HG02798 (cell line): ENCODE data around the gene CHMP4A.
"Not testable (repeated sequence)": the region's sequence is repeated elsewhere in the genome, so short reads cannot be mapped to it uniquely, and the experiment has no call there.

Experiments
- ATAC-seq: cut with Tn5 transposase; IDR thresholded peaks from one replicate; pipeline ENCODE4 v1.9.1; 2021; ENCODE audit warnings: mild to moderate bottlenecking; ENCODE audit not compliant: unreplicated experiment, poor library complexity

CHMP4A gene

DNA sequence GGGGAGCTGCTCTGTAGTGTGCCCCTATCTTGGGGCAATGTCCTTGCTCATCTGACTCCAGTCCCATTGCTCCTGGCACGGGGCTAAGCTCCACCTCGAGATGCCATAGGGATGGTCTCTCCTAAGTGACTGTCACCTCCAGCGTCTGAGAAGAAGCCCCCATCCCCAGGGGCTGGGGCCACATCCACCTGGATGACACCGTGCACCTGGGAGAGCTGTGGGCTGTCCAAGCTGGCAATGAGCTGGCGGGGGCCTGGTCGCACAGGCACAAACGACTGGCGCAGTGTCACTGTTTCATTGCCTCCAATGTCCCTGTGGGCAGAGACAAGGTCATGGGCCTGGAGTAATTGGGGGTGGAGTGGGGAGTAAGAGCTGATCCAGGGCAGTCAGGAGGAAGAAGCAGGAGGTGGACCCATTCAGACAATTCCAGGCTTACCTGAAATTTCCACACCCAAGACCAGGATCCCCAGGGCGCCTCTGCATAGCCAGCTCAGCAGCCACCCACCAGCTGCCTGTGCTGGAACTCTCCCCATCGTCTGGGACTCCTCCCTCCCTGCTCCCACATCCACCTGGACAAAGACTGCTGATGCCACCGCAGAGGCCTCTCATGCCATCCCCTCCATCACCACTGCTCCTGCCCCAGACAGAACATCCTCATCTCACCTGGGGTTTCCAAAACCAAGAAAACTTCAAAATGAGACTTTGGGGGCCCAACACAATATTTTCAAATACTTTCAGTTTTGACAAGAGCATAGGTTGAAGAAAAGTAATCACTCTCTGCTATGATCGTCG, 36.1 kb upstream of the CHMP4A start:
- no peak for ATAC-seq

DNA sequence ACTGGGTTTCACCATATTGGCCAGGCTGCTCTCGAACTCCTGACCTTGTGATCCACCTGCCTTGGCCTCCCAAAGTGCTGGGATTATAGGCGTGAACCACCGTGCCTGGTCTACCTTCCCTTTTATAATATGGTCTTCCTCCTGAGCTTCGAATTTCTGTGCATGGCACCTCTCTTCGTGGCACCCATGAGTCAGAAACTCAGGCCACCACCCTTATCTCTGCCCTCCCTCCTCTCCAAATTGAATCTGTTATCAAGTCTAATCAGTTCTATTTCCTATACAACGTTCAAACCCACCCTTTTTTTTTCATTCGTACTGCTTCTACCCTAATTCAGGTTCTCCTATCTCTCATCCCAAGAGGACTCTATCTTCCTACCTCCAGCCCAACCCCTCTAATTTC, 34.1 kb upstream of the CHMP4A start:
- no peak for ATAC-seq

DNA sequence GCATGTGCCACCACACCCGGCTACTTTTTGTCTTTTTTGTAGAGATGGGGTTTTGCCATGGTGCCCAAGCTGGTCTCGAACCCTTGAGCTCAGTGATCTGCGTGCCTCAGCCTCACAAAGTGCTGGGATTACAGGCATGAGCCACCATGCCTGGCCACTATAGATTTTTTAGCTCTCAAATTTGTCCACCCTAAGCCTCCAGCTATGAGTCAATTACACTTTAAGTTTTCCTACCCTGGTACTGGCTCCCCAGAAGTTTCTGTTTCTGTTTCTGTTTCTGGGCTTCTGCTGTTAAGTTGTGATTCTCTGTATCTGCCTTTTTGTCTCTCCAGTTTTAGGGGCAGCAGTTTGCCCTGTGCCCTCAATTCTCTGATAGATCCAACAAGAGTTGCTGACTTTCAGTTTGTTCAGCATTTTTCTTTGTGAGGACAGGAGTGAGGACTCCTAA, 33.5 kb upstream of the CHMP4A start:
- ATAC-seq: no peak

GRCh38 chr14:24245350-24245749, 32.1 kb upstream of the CHMP4A start:
- ATAC-seq: not testable (repeated sequence)

DNA sequence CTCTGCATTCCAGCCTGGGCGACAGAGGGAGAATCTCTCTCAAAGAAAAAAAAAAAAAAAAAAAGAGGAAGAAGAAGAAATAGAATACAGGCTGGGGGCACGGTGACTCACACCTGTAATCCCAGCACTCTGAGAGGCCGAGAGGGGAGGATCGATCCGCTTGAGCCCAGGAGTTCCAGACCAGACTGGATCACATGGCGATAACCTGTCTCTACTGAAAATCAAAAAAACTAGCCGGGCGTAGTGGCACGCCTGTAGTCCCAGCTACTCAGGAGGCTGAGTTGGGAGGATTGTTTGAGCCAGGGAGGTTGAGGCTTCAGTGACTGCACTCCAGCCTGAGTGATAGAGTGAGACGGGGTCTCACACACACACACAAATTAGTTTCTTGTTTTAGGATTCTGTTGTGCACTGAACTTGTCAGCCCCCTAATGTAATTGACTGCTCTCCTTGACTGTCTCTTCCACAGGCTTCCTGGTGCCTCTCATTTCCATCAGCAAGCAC, 30.1 kb upstream of the CHMP4A start:
- ATAC-seq: no peak

DNA sequence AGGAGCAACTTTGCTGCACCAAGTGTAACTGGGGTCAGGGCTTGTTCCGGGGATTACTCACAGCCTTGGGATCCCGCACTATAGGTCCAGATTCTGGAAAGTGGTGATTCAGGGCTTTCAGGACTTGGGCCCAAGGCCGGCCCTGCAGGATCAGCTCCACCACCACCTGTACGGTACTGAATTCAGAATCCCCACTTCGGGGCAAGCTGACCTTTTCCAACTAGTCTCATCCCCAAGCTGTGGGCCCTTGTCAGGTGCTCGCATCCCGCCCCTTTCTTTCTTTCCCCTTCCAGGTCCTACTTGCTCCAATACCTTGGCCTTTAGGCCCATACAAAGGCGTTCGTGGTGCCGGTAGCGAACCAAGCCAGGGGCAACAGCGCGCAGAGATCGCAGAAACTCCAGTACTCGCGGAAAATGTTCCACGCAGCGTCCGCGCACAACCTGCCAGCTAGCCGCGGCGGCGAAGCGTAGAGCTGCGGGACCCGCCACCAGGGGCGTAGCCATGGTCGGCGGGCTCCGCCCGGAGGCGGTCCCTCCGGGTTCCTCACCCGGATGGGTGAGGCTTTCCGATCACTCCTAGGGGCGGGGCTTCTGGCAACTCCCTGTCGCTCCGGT, 28.6 kb upstream of the CHMP4A start:
- ATAC-seq: peak; percentile 85

GRCh38 chr14:24240110-24240918, 27.0 kb upstream of the CHMP4A start:
- no peak for ATAC-seq

- no peak for ATAC-seq
Observed at GRCh38 chr14:24238527-24239037, 25.3 kb upstream of the CHMP4A start.

- no peak for ATAC-seq
Observed at GRCh38 chr14:24238123-24238522, 24.8 kb upstream of the CHMP4A start.

DNA sequence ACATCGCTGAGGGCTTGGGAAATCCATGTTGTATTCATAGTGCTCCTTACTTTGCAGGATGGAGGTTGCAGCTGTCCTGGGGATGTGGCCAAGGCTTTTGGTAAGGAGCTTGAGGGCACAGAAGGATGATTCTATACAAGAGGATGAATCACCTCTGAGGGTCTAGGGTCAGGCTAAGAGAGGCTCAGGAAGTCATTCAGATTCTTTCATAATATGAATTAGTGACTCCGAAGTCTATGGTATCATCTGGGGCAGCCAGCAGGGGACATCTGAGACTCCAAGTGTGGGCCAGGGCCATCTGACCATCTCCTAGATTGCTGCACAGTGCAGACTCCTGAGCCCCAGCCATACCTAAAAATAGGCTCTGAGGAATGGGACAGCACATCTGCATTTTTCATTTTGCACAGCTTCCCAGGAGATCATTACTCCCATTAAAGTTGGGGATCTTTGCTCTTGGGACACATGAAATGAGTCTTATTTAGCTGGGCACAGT, 24.2 kb upstream of the CHMP4A start:
- ATAC-seq: no peak

DNA sequence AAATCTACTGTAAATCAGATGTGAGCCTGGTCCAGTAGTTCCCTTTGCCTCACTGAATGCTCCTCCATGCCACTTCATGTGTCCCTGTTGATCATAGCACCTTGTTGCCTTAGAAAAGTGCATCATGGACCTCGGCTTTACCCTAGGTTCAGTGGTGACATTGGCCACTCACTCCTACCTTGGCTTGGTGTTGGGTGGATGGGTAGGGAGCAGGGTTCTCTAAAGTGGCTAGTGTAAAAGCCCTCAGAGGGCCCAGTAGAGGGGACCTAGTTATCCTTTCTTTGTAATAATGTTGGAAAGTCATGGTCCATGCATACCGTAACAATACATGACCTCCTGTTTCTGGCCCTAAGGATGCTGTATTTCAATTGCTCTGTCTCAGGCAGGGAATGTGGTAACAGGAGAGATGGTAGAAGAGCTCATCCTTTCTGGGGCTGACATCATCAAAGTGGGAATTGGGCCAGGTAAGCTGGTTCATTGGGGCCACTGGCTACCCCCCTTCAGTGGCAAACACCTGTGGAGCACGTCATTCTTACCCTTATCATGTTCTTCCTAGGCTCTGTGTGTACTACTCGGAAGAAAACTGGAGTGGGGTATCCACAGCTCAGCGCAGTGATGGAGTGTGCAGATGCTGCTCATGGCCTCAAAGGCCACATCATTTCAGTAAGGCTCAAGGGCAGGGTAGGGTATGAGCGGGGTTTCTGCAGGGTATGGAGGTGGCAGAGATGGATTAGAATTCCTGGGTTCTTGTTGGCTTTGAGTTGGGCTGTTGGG, 23.6 kb upstream of the CHMP4A start:
- no peak for ATAC-seq

DNA sequence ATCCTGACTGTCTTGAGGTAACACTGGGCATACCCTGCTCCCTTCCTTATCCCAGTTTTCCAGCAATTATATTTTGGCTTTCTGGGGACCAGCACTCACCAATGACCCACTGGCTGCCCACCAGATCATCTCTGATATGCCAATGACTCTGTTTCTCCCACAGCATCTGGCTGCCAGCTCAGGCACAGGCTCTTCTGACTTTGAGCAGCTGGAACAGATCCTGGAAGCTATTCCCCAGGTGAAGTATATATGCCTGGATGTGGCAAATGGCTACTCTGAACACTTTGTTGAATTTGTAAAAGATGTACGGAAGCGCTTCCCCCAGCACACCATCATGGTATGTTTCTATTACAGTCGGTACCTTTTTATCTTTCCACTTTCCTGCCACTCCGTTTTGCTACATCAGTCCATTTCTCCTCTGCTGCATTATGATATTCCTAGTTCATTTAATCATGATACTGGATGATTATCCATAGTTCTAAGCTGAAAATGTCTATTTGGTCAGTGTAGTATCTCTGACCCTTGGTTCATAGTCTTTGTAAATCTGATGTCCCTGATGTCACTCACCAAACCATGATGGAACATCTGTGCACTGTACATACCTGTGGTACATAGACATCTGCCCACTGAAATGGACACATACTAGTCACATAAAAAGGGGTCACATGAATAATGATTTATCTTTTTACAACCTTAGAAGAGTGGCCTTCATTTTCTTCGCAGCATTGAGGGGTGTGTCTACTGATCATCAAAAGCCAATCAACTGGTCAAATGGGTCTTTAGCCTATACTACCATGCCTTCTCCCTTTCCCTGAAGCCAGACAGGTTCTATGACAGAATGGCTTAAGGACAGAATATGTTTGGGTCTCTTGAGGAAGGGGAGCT, 22.8 kb upstream of the CHMP4A start:
- no peak for ATAC-seq

GRCh38 chr14:24234095-24235005, 21.1 kb upstream of the CHMP4A start:
- no peak for ATAC-seq

GRCh38 chr14:24233538-24233866, 20.2 kb upstream of the CHMP4A start:
- no peak for ATAC-seq

- peak; percentile 74 for ATAC-seq
Observed at GRCh38 chr14:24232645-24233537, 19.6 kb upstream of the CHMP4A start, which contains the start of gene GMPR2. TSS of gene GMPR2 (plus strand) at chr14:24232929. CDS start at chr14:24233254, 325 bp downstream.

DNA sequence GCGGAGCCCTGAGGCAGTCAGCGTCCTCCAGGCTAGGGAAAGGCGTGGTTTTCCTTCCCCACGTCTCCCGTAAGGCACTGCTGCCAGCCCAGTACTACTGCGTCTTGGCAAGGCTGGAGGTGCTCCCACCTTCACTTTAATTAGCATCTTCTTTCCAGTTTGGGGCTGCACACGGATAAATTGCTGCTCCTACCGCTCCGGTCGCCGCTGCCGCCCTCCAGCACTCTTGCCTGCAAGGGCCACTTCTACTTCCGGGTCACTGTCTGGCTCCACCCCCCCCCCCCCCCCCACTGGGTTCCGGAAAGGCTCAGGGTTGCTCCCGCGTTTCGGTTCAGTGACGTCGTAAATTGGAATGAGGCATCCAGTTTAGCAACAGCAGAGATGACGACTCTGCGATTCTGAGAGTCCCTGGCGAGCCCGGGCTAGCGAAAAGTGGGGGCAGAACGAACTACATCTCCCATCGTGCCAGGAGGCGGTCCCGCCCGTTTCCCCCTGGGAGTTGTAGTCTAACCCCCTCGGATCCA, 18.9 kb upstream of the CHMP4A start, which contains the start of gene NEDD8:
TSS of gene NEDD8 (minus strand) at position 247 of the 524 bp plus-strand sequence. CDS start at position 147, 100 bp downstream.
- peak; percentile 77 for ATAC-seq
